ENCODE results near the gene GFI1.

Gene GFI1

GRCh38 chr1:92502247-92502646 lies 15.5 kb upstream of the GFI1 start:
- DNase-seq (ENCODE audit: low read depth, low spot score) = peak; percentile 73
- in situ Hi-C loops (cut with HindIII; ENCODE audit: low sequenced_read_pairs) = no loop called here
- H3K4me3 ChIP-seq (ENCODE audit: low read depth, low read length) = no peak overlapping the region
- TF ChIP-seq, protein P1, sequence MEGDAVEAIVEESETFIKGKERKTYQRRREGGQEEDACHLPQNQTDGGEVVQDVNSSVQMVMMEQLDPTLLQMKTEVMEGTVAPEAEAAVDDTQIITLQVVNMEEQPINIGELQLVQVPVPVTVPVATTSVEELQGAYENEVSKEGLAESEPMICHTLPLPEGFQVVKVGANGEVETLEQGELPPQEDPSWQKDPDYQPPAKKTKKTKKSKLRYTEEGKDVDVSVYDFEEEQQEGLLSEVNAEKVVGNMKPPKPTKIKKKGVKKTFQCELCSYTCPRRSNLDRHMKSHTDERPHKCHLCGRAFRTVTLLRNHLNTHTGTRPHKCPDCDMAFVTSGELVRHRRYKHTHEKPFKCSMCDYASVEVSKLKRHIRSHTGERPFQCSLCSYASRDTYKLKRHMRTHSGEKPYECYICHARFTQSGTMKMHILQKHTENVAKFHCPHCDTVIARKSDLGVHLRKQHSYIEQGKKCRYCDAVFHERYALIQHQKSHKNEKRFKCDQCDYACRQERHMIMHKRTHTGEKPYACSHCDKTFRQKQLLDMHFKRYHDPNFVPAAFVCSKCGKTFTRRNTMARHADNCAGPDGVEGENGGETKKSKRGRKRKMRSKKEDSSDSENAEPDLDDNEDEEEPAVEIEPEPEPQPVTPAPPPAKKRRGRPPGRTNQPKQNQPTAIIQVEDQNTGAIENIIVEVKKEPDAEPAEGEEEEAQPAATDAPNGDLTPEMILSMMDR (IDR thresholded peaks at IDR 0.05; ENCODE audit: low read depth, low read length) = no peak

DNA sequence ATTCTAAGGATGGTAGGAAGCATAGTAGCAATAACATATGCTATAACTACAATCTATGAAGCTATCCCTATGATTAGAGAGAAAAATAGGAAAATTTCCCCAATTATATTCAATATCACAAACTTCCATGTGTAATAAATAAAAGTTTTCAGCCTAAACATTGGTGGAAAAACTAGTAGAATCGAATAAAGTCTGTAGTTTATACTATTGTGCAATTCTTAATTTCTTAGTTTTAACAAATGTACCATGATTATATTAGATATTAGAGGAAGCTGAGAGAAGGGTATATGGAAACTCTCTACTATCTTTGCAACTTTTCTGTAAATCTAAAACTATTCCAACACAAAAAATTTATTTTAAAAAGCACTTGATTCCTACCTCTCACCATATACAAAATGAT lies 13.8 kb upstream of the GFI1 start:
- TF ChIP-seq, protein P1 (IDR thresholded peaks at IDR 0.05; ENCODE audit: low read depth, low read length) = no peak
- no peak for DNase-seq (ENCODE audit: low read depth, low spot score)
- H3K4me3 ChIP-seq (ENCODE audit: low read depth, low read length) = no peak overlapping the region

DNA sequence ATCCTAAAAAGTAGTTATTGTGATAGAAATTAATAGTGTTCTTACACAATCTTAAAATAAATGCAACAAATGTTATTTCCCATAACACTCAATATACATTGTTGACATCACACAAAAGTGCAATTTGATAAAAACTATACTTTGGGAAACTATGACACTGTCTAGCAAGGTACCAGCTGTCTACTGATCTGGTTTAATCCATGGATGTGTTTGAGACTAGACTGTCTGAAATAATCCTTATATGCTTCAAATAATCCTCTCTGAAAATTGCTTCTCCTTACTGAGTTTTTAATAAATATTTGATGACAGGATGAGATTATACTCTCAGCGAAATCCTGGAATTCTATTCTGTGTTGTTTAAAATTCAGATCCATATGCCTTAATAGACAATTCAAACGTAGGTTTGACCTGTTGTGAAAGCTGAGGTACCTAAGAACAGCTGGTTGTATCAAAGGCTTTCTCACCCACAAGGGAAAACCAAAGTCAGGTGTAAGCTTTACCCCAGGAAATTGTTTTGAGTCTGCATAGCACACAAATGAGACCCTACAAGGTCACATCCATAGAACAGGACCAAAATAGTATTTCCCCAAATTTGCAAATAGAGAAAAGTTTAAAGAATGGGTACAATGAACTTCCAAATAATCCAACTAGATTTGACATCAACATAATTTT lies 8.8 kb upstream of the GFI1 start:
- no peak overlapping the region for H3K4me3 ChIP-seq (ENCODE audit: low read depth, low read length)
- TF ChIP-seq, protein P1 (IDR thresholded peaks at IDR 0.05; ENCODE audit: low read depth, low read length) = no peak
- DNase-seq (ENCODE audit: low read depth, low spot score) = no peak
- in situ Hi-C loops (cut with HindIII; ENCODE audit: low sequenced_read_pairs) = no loop called here

More for the DNA sequence above, 13.8 kb upstream of the GFI1 start:
- in situ Hi-C loops (cut with HindIII; ENCODE audit: low sequenced_read_pairs) = no loop called here

GRCh38 chr1:92494485-92495141 lies 7.9 kb upstream of the GFI1 start:
- in situ Hi-C loops (cut with HindIII; ENCODE audit: low sequenced_read_pairs) = no loop called here
- H3K4me3 ChIP-seq (ENCODE audit: low read depth, low read length) = no peak overlapping the region
- DNase-seq (ENCODE audit: low read depth, low spot score) = no peak
- TF ChIP-seq, protein P1 (IDR thresholded peaks at IDR 0.05; ENCODE audit: low read depth, low read length) = no peak

DNA sequence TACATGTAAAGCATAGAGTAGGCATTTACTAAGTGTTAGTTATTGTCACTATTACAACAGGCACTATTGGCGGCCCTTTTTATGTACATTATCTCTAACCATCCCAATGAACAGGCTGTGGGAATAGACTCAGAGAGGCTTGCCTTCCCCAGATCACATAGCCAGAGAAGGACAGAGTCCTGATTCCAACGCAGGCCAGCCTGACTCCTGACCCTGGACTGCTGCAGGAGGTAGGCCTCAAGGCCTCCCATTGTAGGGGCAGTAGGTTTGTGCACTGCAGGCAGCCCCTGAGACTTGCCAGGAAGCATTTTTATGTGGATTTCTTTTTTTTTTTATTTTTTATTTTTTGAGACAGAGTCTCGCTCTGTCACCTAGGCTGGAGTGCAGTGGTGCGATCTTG lies 6.4 kb upstream of the GFI1 start:
- in situ Hi-C loops (cut with HindIII; ENCODE audit: low sequenced_read_pairs) = no loop called here

GRCh38 chr1:92488832-92489231 lies 2.1 kb upstream of the GFI1 start:
- in situ Hi-C loops (cut with HindIII; ENCODE audit: low sequenced_read_pairs) = no loop called here
- no peak overlapping the region for H3K4me3 ChIP-seq (ENCODE audit: low read depth, low read length)
- TF ChIP-seq, protein P1 (IDR thresholded peaks at IDR 0.05; ENCODE audit: low read depth, low read length) = no peak
- DNase-seq (ENCODE audit: low read depth, low spot score) = no peak

More for the DNA sequence above, 6.4 kb upstream of the GFI1 start:
- H3K4me3 ChIP-seq (ENCODE audit: low read depth, low read length) = no peak overlapping the region
- DNase-seq (ENCODE audit: low read depth, low spot score) = no peak
- TF ChIP-seq, protein P1 (IDR thresholded peaks at IDR 0.05; ENCODE audit: low read depth, low read length) = no peak
